GM18858 (cell line): Measurements from ENCODE around the gene LYSMD4.
"Not testable (repeated sequence)": the region's sequence is repeated elsewhere in the genome, so short reads cannot be mapped to it uniquely, and the experiment has no call there.

ENCODE experiments used
- ATAC-seq: cut with Tn5 transposase; IDR thresholded peaks from one replicate; pipeline ENCODE4 v1.9.1; 2021; ENCODE audit not compliant: unreplicated experiment

Gene LYSMD4

DNA sequence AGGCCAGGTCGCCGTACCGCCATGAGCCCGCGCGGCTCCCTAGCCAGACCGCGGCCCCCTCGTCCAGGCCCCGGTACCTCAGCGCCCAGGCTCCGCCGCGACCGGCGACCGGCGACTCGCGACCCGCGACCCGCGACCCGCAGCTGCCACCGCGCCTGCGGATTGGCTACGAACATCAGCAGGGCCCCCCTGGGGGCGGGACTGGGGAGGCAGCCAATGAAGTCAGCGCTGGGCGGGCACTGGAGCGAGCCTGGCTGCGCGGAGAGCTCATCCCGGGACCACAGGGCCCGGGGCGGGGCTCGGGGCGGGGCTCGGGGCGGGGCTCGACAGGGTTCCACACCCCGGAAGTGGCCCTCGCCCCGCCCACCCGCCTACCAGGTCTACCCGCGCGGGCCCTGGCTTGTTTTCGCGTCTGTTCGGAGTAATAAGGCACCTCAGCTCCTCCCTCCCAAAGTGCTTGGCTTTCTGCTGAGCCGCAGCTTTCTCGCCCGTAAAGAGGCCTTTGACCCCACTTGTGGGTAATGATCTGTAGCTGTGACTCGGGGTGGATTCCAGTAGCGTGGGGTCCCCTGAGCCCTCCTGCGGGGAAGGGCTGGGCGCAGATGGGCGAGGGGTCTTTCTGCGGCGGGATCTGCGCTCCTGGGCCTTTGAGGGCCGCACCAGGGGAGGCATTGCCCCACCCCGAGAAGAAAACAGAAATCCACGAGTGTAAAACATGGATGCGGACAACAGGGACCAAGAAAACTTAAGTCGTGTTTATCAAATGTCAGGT, at the start of gene LYSMD4:
TSS of gene LYSMD4 (minus strand) at position 170 of the 772 bp plus-strand sequence. CDS start 1,438 bp downstream, outside the sequence.
- ATAC-seq = peak; percentile 98

- not testable (repeated sequence) for ATAC-seq
These were observed 48.8 kb upstream of the LYSMD4 start for GRCh38 chr15:99782029-99782428.

DNA sequence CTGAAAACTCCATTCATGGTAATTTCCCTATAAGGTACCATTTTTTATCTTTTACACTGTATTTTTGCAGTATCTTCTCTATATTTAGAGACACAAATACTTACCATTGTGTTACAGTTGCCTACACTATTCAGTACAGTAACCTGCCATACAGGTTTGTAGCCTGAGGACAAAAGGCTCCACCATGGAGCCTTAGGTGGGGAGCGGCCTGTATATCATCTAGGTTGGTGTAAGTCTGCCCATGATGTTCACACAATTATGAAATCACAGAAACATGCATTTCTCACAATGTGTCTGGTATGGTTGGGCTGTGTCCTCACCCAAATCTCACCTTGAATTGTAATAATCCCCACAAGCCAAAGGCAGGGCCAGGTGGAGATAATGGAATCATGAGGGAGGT, 43.9 kb upstream of the LYSMD4 start:
- ATAC-seq = no peak

DNA sequence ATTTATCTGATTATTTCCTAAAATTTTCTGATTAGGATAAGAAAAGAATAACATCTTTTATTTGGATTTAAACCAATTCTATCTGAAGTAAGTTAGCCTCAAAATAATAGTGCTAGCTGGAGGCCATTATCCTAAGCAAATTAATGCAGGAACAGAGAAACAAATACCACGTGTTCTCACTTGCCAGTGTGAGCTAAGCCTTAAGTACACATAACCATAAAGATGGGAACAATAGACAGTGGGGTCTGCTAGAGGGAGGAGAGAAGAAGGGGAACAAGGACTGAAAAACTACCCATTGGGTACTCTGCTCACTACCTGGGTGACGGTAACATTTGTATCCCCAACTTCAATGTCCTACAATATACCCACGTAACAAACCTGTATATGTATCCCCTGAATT, 31.3 kb upstream of the LYSMD4 start:
- no peak for ATAC-seq

GRCh38 chr15:99763827-99764226, 30.6 kb upstream of the LYSMD4 start:
- ATAC-seq = no peak

GRCh38 chr15:99762288-99762687, 29.1 kb upstream of the LYSMD4 start:
- ATAC-seq = no peak

DNA sequence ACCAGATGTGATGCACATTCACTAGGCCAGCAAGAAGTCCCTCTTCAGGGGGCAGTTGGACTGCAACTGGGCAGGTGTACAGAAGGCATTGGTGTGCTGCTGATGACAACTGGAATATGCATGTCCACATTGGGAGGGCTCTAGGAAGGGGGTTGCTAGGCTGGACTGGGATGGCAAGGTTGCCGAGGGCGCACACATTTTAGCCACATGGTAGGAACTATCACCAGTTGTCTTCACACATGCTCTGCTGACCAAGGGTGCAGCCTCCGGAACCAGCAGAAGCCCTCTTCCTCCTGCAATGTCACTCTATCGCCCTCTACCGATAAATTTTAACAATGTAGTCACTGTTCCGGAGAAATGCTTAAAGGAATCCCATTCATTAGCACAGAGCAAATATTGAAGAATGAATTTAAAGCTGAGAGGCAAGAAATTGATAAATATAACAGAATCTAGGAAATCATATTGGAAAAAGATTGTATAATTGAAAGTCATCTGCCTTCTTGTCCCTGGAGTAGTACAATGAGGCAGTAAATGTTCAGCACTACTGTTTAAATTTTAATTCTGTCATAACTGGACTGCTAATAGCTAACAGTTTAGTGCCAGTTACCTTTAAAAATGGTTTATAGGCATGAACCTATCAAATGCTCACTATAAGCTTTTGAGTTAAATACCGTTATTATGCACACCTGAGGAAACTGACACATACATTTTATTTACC, 22.6 kb upstream of the LYSMD4 start:
- ATAC-seq = peak; percentile 78

GRCh38 chr15:99753066-99753465, 19.8 kb upstream of the LYSMD4 start:
- ATAC-seq = no peak

DNA sequence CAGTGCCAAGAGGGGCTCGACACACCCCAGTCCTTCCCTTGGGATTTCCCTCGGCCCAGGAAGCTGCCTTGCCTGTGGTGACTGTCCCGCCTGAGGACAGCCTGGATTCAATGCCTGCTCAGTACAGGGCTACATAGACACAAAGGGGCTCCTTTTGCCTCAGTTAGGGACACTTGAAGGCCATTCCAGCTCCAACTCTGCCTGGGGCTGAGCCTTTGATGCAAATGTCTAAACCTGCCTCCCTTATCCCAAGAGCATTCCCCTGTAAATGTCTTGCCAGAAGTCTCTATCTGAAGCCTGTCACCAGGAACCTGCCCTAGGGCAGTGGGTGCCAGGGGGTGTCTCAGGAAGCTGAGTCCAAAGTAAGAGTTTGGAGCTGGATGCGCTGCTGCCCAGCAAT, 19.3 kb upstream of the LYSMD4 start:
- ATAC-seq = no peak

DNA sequence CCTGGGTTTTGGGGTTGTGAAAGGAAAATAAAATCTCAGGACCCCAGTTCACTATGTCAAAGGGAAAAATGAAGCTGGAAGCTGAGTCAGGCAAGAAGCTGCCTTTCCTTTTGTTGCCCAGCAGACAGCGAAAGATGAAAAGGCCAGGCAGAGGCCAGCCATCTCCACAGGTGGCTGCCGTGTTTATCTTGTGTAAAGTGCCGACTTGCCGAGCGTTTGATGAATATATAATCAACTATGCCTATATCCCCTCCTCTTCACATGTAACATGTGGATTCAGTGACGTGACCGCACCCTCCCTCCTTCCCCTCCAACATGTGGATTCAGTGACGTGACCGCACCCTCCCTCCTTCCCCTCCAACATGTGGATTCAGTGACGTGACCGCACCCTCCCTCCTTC, 17.1 kb upstream of the LYSMD4 start:
- ATAC-seq = not testable (repeated sequence)

- no peak for ATAC-seq
These were observed 16.1 kb upstream of the LYSMD4 start for GRCh38 chr15:99749386-99749785.

GRCh38 chr15:99745370-99746086, 12.3 kb upstream of the LYSMD4 start:
- ATAC-seq = no peak

GRCh38 chr15:99744142-99744541, 10.9 kb upstream of the LYSMD4 start:
- ATAC-seq = no peak

GRCh38 chr15:99741835-99742234, 8.6 kb upstream of the LYSMD4 start:
- no peak for ATAC-seq

GRCh38 chr15:99738021-99738847, 5.0 kb upstream of the LYSMD4 start:
- no peak for ATAC-seq

GRCh38 chr15:99736702-99737101, 3.5 kb upstream of the LYSMD4 start:
- ATAC-seq = no peak

DNA sequence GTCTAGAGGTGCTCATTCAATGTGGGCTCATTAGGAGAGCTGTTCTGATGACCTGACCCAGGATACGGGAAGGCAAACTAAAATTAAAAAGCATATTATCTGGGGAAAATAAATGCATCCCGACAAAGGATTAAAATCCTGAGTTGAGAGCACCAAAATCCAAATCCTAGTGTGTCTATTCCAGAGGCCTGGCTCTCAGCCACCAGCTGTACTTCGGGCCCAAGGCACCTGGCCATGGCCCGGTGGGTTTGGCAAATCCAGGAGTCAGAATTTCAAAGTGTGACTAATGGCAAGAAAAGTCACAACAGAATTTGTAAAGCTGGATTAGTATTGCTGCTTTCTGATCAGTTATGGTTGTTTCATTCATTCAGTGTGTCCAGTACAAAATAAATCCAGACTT, 2.6 kb upstream of the LYSMD4 start:
- ATAC-seq = no peak

DNA sequence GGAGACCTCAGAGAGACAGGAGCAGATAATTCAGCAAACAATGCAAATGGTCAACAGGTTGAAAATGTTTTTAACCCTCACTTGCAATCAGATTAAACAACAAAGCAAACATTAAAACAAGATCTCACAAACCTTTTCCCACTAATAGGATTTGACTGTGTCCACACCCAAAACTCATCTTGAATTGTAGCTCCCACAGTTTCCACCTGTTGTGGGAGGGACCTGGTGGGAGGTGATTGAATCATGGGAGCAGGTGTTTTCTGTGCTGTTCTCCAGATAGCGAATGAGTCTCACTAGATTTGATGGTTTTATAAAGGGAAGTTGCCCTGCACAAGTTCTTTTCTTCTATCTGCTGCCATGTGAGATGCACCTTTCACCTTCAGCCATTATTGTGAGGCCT, 1.3 kb upstream of the LYSMD4 start:
- ATAC-seq = no peak

DNA sequence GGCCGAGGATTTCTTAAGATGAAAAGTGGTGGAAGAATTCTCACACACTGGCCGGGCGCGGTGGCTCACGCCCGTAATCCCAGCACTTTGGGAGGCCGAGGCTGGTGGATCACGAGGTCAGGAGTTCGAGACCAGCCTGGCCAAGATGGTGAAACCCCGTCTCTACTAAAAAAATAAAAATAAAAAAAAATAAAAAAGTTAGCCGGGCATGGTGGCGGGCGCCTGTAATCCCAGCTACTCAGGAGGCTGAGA, 729 bp upstream of the LYSMD4 start:
- ATAC-seq = not testable (repeated sequence)

DNA sequence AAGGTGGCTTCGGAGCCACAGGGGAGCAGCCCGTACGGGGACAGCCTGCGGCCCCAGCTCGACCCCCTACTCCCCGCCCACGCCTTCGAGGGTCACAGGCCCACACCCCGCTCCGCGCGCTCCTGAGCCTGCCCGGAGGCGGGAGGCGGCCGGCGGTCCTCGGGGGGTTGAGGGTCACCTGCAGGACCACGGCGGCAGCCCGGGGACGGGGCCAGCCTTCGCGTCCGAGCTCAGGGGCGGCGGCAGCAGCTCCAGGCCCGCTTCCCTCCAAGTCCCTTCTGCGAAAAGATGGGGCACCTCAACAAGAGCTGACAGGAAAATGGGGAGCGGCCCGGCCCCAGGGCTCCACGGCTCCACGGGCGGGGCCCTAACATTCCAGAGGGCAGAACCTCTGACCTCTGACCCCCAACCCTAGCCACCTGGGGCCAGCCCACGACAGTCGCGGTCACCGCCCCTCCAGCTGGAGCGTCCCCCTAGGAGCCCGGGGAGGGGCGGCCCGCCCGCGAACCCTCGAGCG, 428 bp downstream of the LYSMD4 start:
- peak; percentile 27 for ATAC-seq
